ENCODE measurements around the gene TNFRSF13B.
"Not testable (repeated sequence)": the region's sequence is repeated elsewhere in the genome, so short reads cannot be mapped to it uniquely, and the experiment has no call there.

TNFRSF13B gene

DNA sequence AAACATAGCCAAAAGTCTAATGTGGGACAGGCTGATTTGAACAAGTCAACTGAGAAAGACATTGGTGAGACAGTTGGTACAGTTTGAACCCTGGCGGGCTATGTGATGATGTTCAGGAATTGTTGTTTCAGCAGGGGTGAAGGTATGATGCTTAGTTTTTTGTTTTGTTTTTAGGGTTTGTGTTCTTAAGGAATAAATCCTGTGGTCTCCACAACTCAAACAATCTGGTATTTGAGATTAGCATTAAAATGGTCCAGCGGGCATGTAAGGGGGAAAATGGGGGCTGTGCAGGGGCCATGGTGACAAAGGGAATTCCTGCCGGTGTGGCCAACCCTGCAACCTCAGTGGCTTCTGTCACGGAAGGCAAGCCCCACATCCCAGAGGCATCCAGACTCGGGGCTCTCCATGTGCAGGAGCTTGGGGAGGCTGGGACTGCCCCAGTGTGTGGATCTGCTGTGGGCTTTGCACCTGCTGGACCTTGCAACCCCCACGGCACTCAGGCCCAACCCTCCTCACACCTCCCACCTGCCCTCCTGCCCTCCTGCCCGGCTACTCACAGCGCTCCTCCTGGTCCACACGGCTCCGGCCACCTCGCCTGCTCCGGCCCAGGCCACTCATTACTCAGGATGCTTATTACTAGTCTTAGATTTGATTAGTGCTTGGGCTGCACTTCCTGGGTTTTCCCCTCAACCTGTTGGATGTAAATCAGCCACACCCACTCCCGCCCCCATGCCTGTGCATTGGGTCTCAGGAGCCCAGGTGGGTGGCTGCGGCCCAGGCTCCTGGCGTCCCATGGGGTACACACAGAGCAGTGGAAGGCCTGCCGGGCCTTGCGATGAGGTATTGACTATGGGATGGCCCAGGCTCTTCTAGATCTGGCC lies at the start of gene TNFRSF13B:
TSS of gene TNFRSF13B (minus strand) at position 661 of the 881 bp plus-strand sequence. CDS start at position 618, 43 bp downstream.
- DNase-seq: no peak

DNA sequence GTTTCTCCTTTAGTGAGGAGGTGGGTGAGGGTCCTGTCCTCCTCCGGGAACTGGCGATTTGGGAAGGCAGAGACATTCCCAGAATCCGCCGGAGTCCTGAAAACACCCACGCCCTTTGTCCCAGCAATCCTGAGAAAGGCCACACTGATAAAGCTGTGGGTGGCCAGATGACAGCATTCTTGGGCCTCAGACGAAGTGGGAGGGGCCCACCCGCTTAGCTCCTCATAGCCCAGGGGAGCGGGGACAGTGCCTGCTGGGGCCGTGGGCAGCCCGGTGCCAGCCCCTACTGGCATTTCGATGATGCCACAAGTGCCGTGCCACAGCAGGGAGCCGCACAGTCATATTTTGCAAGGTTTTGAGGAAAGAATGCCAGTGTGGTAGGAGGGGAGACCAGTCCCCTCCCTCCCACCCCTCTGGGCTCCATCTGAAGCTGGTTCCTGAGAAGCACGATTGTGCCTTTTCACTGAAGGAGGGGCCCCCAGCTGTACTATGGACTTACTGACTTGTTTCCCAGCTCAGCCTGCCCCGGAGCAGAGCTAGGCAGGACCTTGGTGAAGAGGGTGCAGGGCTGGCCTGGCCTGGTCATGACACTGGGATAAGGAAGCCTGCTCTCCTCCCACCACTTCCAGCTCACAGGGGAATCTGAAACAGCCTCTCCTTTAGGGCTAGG lies 49.4 kb upstream of the TNFRSF13B start:
- DNase-seq: no peak

DNA sequence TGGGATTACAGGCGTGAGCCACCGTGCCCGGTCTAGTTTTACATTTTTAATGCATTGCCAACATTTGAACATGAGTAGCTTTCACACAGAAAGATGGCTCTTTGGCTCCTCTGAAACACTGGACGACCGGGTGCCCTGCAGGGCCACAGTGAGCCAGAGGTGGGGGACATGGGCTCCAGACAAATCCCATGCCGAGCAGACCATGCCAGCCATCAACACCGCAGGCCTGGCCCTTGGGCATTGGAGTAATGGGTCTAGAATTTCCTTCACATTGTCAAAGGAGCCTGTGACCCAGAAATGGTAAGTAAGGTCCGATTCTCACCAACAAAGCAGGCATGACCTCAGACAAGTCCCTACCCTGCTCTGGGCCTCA lies 48.9 kb upstream of the TNFRSF13B start:
- DNase-seq: no peak

DNA sequence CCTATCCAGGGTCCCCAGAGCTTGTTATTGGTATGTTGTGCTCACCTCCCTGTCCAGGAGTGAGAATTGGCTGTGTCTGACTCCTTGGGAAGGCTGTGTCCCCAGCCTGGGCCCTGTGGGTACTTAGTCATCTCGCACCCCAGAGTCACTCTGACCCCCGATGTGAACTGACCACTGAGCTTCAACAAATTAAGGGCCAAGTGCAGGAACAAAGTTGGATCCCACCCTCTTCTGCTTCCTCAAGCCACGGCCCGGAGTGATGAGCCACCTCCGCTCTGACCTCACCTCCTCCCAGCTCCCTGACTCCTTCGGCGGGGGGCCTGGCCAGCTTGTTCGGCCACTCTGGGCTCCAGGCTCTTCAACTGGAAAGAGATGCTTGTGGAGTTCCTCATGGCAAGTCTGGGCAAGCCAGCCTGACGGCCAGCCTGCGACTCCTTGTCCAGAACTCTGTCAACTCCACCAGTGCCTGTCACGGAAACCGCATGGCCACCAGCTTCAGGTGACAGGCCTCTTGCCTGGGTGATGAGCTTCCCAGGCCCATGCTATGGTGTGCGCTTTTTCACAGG lies 48.1 kb upstream of the TNFRSF13B start:
- no peak for DNase-seq

DNA sequence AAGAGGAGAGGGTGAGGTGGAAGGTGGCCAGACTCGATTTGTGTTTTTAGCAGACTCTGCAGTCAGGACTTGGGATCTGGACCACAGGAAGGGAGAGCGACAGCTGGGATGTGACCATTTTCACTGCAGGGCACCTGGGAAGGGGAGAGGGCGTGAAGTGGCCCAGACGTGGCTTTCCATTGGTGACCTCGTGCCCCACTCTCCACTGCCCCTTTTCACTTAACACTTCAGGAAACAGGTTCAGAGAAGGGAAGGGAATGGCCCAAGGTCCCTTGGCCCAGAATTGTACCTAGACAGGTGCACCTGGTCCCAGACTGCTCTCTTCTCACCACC lies 47.5 kb upstream of the TNFRSF13B start:
- no peak for DNase-seq

DNA sequence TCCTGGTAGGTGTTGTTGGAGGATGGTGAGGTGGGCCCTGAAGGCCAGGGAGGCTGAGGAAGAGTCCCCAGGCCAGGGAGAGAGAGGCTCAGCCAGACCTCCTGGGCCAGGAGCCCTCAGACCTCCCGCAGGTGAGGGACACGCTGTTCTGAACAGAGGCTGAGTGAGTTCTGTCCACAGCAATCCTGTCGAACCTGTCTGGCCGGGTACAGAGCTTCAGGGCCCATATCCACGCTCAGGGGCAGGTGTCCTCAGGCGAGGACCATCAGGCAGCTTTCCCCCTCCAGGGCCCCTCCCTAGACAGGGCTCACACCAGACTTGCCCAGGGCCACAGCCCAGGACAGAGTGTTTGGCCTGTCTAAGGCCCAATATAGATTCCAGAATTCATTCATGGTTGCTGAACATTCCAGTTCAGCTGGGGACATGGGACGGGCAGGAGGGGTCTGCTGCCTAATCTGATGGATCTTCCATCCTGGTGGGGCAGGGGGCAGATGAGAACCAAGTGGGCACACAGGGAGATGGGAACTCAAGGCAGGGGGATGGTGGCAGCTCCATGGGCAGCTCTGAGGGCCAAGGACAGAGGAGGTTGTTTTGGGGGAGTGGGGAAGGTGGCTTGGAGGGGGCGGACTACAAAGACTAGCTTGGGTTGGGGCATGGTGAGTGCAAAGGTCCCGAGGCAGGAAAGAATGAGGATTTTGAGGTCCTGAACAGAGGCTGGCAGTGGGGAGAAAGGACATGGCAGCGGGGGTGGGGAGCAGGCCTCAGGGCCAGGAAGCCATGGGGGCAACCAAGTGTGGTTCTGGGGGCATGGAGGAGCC lies 46.9 kb upstream of the TNFRSF13B start:
- DNase-seq: no peak

DNA sequence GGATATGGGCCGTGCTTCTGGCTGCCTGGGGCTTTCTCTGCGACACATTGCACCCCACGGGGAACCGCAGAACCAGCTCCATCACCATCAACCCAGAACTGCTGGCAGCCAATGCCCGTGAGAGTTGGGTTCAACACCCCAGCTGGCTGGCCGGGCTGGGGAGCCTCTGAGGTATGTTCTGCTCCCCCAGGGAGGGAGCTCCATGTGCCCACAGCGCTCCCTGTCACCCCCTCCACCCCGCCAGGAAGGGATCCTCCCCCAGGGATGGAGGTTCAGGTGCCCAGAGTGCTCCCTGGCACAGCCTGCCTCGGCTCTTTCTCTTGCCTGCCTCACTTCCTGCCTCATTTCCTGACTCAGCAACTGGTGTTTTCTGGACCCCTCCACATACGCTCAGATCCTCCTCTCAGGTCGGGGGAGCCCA lies 46.1 kb upstream of the TNFRSF13B start:
- no peak for DNase-seq

DNA sequence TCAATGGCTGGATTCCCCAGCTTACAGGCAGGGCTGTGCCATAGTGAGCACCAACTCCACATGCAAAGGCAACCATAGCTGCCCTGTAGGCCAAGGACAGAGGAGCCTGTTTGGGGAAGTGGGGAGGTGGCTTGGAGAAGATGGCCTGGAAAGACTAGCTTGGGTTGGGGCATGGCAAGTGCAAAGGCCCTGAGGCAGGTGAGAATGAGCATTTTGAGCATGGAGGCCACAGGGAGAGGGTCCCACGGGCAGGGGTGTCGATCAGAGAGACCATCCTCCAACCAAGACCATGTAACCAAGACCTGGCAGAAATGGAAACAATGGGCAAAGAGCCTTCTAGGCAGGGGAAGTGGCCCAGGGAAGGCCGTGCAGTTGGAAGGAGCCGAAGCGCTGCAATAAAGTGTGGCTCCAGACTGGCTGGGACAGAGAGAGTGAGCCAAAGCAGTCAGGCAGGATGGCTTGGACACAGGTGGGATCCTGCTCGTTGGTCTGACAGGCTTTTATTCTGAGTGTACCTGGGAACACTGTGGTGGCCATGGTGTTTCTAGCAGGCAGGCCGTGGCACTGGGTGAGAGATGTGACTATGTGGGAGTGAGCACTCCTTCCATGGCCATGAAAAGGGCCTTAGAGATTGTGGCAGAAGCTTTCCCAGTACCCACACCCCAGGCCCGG lies 45.6 kb upstream of the TNFRSF13B start:
- DNase-seq: no peak

DNA sequence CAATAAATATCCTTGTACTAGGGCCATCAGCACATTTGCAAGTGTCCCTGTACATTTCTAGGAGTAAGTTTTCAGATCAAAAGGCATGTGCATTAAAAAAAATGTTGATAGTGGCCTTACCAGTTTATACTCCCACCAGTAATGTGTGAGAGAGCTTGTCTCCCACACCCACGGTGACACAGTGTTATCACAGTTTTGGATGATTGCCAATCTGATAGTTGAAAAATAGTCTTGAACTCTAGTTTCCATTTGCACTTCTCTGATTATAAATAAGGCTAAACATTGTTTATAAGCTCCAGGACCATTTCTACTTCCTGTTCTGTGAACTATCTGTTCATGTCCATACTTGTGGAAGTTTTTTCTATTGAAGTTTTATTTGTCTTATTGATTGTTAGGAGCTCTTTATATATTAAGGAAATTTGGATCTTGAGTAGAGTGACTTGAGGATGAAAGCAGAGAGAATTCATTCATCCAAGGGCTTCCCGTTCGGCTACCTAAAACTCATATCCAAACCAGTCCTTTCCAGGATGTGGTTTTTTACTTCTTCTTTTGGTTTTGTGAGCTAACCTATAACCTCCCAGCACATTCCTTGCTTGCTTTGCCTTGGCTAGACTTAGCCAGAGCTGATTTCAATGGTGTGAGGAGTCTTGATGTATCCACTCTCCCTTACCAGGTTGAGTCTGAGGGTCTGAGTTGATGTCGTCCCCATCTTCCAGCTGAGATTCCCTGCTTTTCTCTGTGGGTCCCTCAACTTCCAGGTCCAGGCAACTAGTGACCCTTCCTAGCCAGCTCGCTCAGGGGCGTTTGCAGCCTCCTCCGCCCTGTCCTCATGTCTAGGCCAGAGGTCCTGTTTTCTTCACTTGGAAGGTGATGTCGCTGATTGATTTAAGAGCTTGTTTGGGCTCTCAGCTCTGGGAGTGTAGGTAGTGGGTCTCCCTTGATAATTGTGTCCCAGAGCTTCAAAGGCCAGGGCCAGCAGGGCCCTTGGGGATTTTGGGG lies 44.6 kb upstream of the TNFRSF13B start:
- DNase-seq: not testable (repeated sequence)

DNA sequence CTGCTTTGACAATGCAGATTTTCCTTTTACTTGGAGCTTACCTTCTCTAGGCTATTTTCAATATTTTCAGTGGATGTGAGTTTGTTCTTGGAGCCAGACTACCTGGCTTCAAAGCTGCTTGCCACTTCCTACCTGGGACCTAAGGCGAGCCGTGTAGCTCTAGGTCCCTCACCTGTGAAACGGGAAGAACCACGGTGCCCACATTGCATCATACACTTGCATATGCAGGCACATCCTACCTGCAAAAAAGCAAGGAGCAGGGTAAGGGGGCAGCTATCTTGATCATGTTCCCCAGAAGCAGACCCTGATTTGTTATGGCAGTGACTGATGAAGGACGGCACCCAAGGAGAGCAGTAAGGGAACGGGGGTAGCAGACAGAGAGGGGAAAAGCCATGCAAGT lies 43.3 kb upstream of the TNFRSF13B start:
- no peak for DNase-seq

DNA sequence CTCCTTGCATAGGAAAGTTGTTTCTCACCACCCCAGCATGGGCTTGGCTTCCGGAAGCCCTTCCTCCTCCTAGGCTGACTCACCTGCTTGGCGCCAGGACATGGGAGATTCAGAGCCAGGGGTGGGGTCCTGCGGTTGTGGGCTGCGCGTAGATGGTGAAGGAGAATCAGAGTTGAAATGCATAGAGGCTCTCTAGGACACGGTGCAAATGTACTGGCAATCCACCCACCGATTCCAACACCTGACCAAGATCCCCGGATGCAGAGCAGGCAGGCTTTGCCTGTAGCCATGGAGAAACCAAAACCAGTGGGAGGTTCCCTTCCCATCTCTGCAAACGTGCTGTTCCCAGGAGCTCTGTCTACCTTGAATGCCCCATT lies 42.8 kb upstream of the TNFRSF13B start:
- not testable (repeated sequence) for DNase-seq

DNA sequence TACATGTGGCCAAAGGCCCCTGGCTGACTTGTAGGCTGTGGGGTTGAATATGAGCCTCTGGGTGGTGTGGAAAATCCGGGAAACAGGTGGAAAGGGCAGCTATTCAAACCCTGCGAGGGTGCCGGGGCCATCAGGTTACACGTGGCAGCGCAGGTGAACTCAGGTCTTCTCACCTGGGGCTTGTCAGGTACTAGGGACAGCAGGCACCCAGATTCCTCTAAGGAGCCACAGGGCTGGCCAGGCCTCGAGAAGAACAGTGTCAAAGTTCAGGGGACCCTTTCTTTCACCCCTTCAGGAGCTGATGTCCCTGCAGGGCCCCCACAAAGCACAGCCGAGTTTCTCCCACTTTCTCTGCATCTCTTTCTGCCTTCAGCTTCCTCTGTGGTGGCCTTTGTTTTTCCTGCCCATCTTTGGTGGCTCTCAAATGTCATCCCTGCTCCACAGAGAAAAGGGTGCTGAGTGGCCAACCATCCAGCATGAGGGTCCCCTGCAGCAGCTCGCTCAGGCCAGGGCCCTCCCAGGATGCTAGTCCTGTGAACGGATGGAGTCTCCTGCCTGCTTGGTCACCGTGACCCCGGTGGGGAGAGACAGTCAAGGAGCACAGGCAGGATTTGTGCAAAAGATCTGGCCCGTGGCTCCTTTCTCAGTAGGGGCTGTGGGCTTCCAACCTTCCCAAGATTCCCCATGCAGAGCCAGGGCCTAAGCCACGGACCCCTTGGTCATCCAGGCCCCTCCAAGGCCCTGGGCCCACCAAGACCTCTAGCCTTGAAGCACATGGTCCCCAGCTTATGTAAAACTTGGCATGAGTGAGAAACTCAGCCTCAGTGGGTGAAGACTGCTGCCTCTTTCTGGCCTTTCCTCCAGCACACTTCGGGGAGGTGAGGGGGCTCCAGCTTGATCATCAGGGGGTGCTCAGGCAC lies 42.2 kb upstream of the TNFRSF13B start:
- not testable (repeated sequence) for DNase-seq

DNA sequence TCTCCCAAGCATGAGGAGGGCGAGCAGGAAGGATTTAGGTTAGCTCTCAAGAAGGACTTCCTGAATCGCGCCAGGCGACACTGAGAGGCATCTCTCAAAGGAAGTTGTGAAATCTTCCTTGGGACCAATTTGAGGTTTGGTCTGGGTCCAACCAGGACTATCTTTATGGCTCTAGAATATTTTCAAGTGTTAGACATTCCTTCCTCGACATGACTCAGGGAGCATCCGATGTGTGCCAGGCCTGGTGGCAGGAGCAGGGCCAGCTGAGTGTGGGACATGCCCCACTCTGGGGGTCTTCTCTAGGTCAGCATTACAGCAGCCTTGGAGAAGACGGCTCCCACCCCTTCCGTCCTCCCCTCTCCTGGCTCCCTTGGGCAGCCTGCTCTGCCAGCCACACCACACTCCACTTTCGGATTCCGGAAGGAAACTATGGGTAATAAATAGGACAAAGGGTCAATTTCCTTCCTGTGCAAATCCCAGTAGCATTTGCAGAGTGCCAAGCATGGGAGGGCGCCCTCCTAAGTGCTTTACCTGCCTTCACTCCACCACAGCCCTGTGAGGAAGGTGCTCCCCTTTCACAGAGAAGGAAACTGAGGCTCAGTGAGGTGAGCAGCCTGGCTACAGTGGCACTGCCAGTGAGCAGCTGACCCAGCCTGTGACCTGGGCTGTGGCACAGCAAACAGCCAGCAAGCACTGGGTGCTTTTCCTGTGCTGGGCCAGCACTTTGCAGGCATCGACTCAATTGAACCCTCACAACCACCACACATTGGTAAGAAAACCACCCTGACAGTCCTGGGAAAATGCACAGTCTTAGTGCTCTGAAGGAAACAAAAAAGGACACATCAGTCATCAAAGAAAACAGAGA lies 39.4 kb upstream of the TNFRSF13B start:
- not testable (repeated sequence) for DNase-seq

DNA sequence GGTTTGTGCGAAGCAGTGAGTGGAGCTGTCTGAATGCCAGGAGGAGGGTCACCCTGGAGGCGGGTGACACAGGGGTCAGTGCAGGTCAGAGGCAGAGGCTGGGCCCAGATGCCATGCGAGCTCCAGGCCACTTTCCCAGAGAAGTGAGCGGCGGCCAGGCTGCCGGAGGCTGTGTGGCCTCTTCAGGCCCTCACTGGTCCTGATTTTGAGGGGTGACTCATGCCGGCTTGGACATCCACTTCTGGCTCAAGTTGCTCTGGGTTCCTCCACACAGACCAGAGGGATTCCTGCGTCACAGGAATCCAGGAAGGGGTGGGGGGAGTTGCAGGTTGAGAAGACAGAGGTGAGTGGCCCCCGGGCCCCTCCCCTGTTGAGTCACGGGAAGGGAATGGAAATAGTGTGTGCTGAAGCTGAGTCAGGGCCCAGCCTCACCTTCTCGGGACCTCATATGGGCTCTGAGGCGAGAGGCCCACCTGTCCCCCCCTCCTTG lies 38.7 kb upstream of the TNFRSF13B start:
- DNase-seq: not testable (repeated sequence)

DNA sequence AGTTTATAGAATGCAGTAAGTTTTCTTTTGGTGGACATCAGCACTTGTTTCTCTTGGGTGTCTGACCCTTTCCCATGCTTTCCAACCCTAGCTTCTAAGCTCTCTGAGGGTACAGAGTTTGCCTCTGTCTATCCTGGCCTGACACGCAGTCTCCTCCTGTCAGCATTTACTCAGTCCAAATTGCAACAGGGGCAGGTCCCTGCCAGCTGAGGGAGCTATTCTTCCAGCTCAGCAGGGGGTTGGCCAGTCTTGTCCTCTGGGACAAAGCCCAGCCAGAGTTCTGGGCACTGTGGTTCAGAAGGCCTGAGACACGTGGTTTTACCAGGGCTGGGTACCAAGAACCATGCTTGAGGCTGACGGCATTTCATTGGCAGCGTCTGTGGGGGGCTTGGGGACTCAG lies 38.1 kb upstream of the TNFRSF13B start:
- not testable (repeated sequence) for DNase-seq

DNA sequence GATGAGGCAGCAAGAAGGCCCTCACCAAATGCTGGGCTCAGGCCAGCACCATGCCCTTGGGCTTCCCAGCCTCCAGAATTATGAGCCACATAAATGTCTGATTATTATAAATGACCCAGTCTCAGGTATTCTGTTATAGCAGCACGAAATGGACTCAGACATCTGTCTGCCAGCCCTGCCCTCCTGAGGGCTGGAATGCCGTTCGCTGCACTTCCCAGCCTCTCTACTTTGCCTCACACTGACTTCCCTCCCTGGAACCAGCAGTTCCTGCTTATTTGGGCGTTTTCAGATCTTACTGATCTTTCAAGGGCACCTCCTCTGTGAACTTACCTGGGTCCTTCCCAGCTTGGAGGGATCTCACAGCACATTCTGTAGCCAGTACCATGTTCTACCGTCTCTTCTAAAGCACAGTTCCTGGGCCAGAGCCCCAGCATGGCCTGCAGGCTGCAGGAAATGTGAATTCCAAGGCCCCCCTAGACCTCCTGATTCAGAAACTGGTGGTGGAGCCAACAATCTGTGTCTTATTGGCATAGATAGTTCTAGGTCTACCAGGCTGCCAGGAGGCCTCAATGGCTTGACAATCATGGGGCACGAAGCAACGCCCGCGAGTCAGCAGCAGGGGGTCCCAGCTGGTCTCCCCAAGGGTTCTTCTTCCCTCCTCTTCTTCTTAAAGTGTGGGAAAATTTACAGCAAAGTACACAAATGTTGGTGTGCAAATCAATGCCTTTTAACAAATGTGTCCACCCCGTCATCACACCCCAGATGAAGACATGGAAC lies 36.9 kb upstream of the TNFRSF13B start:
- DNase-seq: not testable (repeated sequence)

DNA sequence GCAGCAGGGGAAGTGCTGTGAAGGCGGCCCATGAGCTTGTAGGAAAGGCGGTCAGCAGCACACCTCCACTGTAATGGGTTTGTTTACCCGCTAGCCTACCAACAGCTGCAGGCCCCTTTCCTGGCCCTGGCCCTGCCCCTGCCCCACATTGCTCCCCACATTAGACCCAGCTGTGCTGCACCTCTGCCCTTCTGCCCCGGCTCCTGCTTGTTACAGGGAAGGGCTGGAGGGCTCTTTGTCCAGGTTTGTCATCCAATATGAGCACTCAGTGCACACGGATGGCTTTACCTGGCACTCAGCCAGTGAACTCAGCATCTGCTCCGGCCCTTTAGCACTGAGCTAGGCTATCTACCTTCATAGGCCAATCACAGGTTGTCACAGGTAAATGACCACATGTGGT lies 36.0 kb upstream of the TNFRSF13B start:
- not testable (repeated sequence) for DNase-seq

DNA sequence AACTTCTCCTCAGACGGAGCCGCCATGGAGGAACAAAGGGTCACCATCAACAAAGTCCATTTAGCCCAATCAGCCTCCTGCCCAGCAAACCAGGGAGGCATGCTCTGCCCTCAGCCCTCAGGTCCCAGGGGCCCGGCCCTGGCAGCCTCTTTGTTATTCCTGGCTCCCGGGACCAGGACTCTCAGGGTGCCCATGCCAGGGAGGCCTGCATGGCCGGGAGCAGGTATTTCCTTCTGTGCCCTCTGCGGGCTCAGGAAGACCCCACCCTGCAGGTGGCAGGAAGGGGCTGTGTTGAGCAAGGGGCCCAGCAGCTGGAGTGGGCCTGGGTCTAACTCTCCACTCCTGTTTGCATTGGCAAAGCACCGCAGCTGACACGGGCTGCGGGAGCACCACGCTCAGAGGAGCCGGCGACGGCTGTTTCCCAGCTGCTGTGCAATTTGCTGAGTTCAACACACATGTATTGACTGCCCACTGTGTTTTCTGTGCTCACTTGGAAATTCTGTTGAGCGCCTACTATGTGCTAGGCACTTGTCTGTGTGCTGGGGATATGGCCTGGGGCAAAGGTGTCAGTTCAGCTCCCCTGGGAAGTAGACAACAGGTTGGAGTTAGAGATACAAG lies 33.2 kb upstream of the TNFRSF13B start:
- DNase-seq: not testable (repeated sequence)
